ENCODE measurements around the gene MEI1.

DNA sequence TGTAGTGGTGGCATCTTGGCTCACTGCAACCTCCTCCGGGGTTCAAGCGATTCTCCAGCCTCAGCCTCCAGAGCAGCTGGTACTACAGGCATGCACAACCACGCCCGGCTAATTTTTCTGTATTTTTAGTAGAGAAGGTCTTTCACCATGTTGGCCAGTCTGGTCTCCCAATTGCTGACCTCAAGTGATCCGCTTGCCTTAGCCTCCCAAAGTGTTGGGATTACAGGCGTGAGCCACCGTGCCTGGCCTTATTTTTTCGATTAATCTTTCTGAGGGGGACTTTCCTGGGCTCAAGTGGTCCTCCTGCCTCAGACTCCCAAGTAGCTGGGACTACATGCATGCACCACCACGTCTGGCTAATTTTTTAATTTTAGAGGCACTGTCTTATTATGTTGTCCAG lies 16.3 kb upstream of the MEI1 start:
- TF ChIP-seq, protein P1, sequence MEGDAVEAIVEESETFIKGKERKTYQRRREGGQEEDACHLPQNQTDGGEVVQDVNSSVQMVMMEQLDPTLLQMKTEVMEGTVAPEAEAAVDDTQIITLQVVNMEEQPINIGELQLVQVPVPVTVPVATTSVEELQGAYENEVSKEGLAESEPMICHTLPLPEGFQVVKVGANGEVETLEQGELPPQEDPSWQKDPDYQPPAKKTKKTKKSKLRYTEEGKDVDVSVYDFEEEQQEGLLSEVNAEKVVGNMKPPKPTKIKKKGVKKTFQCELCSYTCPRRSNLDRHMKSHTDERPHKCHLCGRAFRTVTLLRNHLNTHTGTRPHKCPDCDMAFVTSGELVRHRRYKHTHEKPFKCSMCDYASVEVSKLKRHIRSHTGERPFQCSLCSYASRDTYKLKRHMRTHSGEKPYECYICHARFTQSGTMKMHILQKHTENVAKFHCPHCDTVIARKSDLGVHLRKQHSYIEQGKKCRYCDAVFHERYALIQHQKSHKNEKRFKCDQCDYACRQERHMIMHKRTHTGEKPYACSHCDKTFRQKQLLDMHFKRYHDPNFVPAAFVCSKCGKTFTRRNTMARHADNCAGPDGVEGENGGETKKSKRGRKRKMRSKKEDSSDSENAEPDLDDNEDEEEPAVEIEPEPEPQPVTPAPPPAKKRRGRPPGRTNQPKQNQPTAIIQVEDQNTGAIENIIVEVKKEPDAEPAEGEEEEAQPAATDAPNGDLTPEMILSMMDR (IDR thresholded peaks at IDR 0.05; ENCODE audit: poor library complexity), result no peak
- no peak for TF ChIP-seq EZH2 (IDR thresholded peaks at IDR 0.05; ENCODE audit: borderline replicate concordance)
- no peak for TF ChIP-seq EZH2phosphoT487 (IDR thresholded peaks at IDR 0.05; ENCODE audit: low read depth, severe bottlenecking, unreplicated experiment)
